H1 (cell line): ENCODE data around the gene PAGE2. TPM values are rescaled to one million over a fixed set of nuclear protein-coding genes. Genes with fewer than 3 reads are reported as not detected.

Experiments
- CTCF ChIA-PET: fragments of 300-600 bp; sonication (Branson Sonifier 250); formaldehyde crosslinking; loops from one replicate; lab custom pipeline; 2021; ENCODE audit not compliant: partially characterized antibody; lab: Charles Lee
- POLR2A ChIA-PET: fragments of 300-600 bp; sonication (Branson Sonifier 250); formaldehyde crosslinking; loops from one replicate; lab custom pipeline; 2021; ENCODE audit warnings: inconsistent platforms; ENCODE audit not compliant: partially characterized antibody; lab: Charles Lee
- DNase-seq, 2 experiments: peaks; one replicate each; pipeline versions ENCODE4 v3.0.0 to v3.0.0-alpha.2; 2010 to 2022; ENCODE audit warnings: low spot score in 2 of 2, low read depth in 1 of 2, mixed read lengths in 1 of 2
- FAIRE-seq: peaks from 2 replicates; lab custom pipeline; 2011; peaks lifted over from hg19 to GRCh38; lab: Jason Lieb, UNC
- H2AFZ ChIP-seq: 2 replicates; pipeline ENCODE4 v1.8.1; 2012; ENCODE audit warnings: low read length, inconsistent platforms
- H2AK5ac ChIP-seq: 2 replicates; pipeline ENCODE4 v1.6.1; 2013; ENCODE audit warnings: low read depth, low read length
- H2BK120ac ChIP-seq: replicated peaks from 2 replicates; pipeline ENCODE3; 2013; ENCODE audit warnings: low read depth, low read length, inconsistent platforms
- H2BK12ac ChIP-seq: 2 replicates; pipeline ENCODE4 v1.6.1; 2013; ENCODE audit warnings: low read depth, low read length
- H2BK15ac ChIP-seq: 2 replicates; pipeline ENCODE4 v1.6.1; 2013; ENCODE audit warnings: low read length
- H2BK20ac ChIP-seq: 2 replicates; pipeline ENCODE4 v1.6.1; 2013; ENCODE audit warnings: low read length
- H2BK5ac ChIP-seq: 2 replicates; pipeline ENCODE4 v1.6.1; 2013; ENCODE audit warnings: low read depth, low read length
- H3K14ac ChIP-seq: 2 replicates; pipeline ENCODE4 v1.6.1; 2013; ENCODE audit warnings: inconsistent platforms; ENCODE audit not compliant: insufficient read length
- H3K18ac ChIP-seq: 2 replicates; pipeline ENCODE4 v1.6.1; 2013; ENCODE audit warnings: low read length; ENCODE audit errors: extremely low read depth
- H3K23ac ChIP-seq: 2 replicates; pipeline ENCODE4 v1.6.1; 2013; ENCODE audit warnings: inconsistent platforms; ENCODE audit not compliant: insufficient read length
- H3K23me2 ChIP-seq: 2 replicates; pipeline ENCODE4 v1.6.1; 2013; ENCODE audit warnings: low read depth, low read length
- H3K27ac ChIP-seq: 2 replicates; pipeline ENCODE4 v1.6.1; 2011; ENCODE audit warnings: low read depth, low read length, inconsistent platforms
- H3K27me3 ChIP-seq, 4 experiments: replicated peaks in 1 of 4; 1 replicate in 1 of 4; 2 replicates in 3 of 4; pipeline versions ENCODE4 v1.6.1 to v1.8.1; 2011 to 2013; ENCODE audit warnings: low read length in 3 of 4, mild to moderate bottlenecking in 3 of 4, inconsistent platforms in 2 of 4, mixed read lengths in 2 of 4, moderate library complexity in 1 of 4; ENCODE audit not compliant: control insufficient read depth in 3 of 4, insufficient read depth in 3 of 4; ENCODE audit errors: extremely low read depth in 1 of 4
- H3K36me3 ChIP-seq, 4 experiments: 2 replicates each; pipeline versions ENCODE4 v1.6.1 to v1.8.1; 2011 to 2013; ENCODE audit warnings: mild to moderate bottlenecking in 4 of 4, low read length in 3 of 4, moderate library complexity in 2 of 4, control low read depth in 1 of 4, inconsistent platforms in 1 of 4; ENCODE audit not compliant: insufficient read depth in 4 of 4, control insufficient read depth in 2 of 4
- H3K4ac ChIP-seq: replicated peaks from 2 replicates; pipeline ENCODE3; 2013; ENCODE audit warnings: low read length, low read depth, mixed read lengths, inconsistent platforms; ENCODE audit not compliant: insufficient read length
- H3K4me1 ChIP-seq, 4 experiments: replicated peaks in 1 of 4; 1 replicate in 1 of 4; 2 replicates in 3 of 4; pipeline versions ENCODE4 v1.6.1 to v1.8.1; 2011 to 2013; ENCODE audit warnings: low read length in 3 of 4, inconsistent platforms in 2 of 4, mixed read lengths in 1 of 4; ENCODE audit not compliant: insufficient read depth in 4 of 4, control insufficient read depth in 3 of 4
- H3K4me2 ChIP-seq, 2 experiments: 2 replicates each; pipeline versions ENCODE4 v1.6.1 to v1.8.1; 2011 to 2013; ENCODE audit warnings: low read depth in 2 of 2, low read length in 2 of 2, control low read depth in 1 of 2, inconsistent platforms in 1 of 2, mild to moderate bottlenecking in 1 of 2; ENCODE audit not compliant: insufficient read depth in 1 of 2
- H3K4me3 ChIP-seq, 4 experiments: fragments of 200-600, 300-600 bp in 1 of 4; sonication (generic), shearing (Covaris generic), sonication (Bioruptor Twin) in 1 of 4; 2 replicates each; pipeline versions ENCODE4 v1.5.1 to v1.8.1; 2011 to 2016; ENCODE audit warnings: low read length in 4 of 4, low read depth in 3 of 4, control low read depth in 2 of 4, inconsistent platforms in 2 of 4, mild to moderate bottlenecking in 2 of 4, mixed read lengths in 1 of 4, moderate library complexity in 1 of 4; ENCODE audit not compliant: insufficient read depth in 2 of 4; ENCODE audit errors: extremely low read depth in 1 of 4
- H3K56ac ChIP-seq: replicated peaks from 2 replicates; pipeline ENCODE3; 2013; ENCODE audit warnings: low read depth, mild to moderate bottlenecking, mixed read lengths, low read length, inconsistent platforms; ENCODE audit not compliant: insufficient read length
- H3K79me1 ChIP-seq: 2 replicates; pipeline ENCODE4 v1.6.1; 2013; ENCODE audit warnings: low read depth, low read length, control low read depth
- H3K79me2 ChIP-seq, 2 experiments: 2 replicates each; pipeline versions ENCODE4 v1.6.1 to v1.8.1; 2012 to 2013; ENCODE audit warnings: low read length in 2 of 2, mild to moderate bottlenecking in 2 of 2, inconsistent platforms in 1 of 2; ENCODE audit not compliant: insufficient read depth in 2 of 2, control insufficient read depth in 1 of 2
- H3K9ac ChIP-seq, 4 experiments: replicated peaks in 1 of 4; 1 replicate in 1 of 4; 2 replicates in 3 of 4; pipeline versions ENCODE4 v1.6.1 to v1.8.1; 2011 to 2013; ENCODE audit warnings: low read depth in 3 of 4, low read length in 3 of 4, control low read depth in 2 of 4, mild to moderate bottlenecking in 2 of 4, moderate library complexity in 2 of 4, inconsistent platforms in 1 of 4; ENCODE audit errors: extremely low read depth in 1 of 4
- H3K9me3 ChIP-seq, 2 experiments: 2 replicates each; pipeline versions ENCODE4 v1.6.1 to v1.8.1; 2012 to 2013; ENCODE audit warnings: mild to moderate bottlenecking in 2 of 2, moderate library complexity in 2 of 2, control low read depth in 1 of 2, inconsistent platforms in 1 of 2, low read depth in 1 of 2, low read length in 1 of 2, mixed read lengths in 1 of 2; ENCODE audit not compliant: insufficient read depth in 2 of 2
- H4K20me1 ChIP-seq, 2 experiments: replicated peaks in 1 of 2; 2 replicates each; pipeline versions ENCODE3 to v1.8.1; 2011 to 2013; ENCODE audit warnings: inconsistent platforms in 2 of 2, low read length in 2 of 2, mild to moderate bottlenecking in 1 of 2; ENCODE audit not compliant: insufficient read depth in 2 of 2, control insufficient read depth in 1 of 2
- H4K5ac ChIP-seq: 2 replicates; pipeline ENCODE4 v1.6.1; 2013; ENCODE audit warnings: low read length, low read depth, mixed read lengths, inconsistent platforms; ENCODE audit not compliant: insufficient read length
- H4K8ac ChIP-seq: 2 replicates; pipeline ENCODE4 v1.8.0; 2013; ENCODE audit warnings: mild to moderate bottlenecking, moderate library complexity, low read length, inconsistent platforms; ENCODE audit not compliant: insufficient read depth; ENCODE audit errors: extremely low read depth
- H4K91ac ChIP-seq: replicated peaks from 2 replicates; pipeline ENCODE3; 2013; ENCODE audit warnings: low read length, mixed read lengths, inconsistent platforms; ENCODE audit not compliant: insufficient read length
- BACH1 ChIP-seq: IDR thresholded peaks from 2 replicates; pipeline ENCODE4 v1.6.1; 2012; ENCODE audit warnings: low read length, improper control_type of control experiment
- BRCA1 ChIP-seq: IDR thresholded peaks from 2 replicates; pipeline ENCODE4 v1.6.1; 2012; ENCODE audit warnings: low read depth, low read length, improper control_type of control experiment
- EGR1 ChIP-seq: IDR thresholded peaks from 2 replicates; pipeline ENCODE4 v1.6.1; 2011; ENCODE audit warnings: low read depth, low read length, borderline replicate concordance
- EP300 ChIP-seq, 2 experiments: IDR thresholded peaks; 1 replicate in 1 of 2; 2 replicates in 1 of 2; pipeline ENCODE4 v1.6.1; 2011 to 2012; ENCODE audit warnings: low read depth in 2 of 2, low read length in 2 of 2, mild to moderate bottlenecking in 2 of 2, borderline replicate concordance in 1 of 2, inconsistent platforms in 1 of 2, moderate library complexity in 1 of 2
- JUN ChIP-seq: IDR thresholded peaks from 2 replicates; pipeline ENCODE4 v1.6.1; 2011; ENCODE audit warnings: low read depth, mild to moderate bottlenecking, improper control_type of control experiment, low read length
- KDM1A ChIP-seq: fragments of 200-600, 300-600 bp; sonication (generic); IDR thresholded peaks from 2 replicates; pipeline ENCODE4 v1.7.1; 2016; ENCODE audit warnings: mild to moderate bottlenecking, low read length, borderline replicate concordance
- POLR2A ChIP-seq, 2 experiments: IDR thresholded peaks; 1 replicate in 1 of 2; 2 replicates in 1 of 2; pipeline ENCODE4 v1.6.1; 2011; ENCODE audit warnings: low read depth in 2 of 2, low read length in 2 of 2, mild to moderate bottlenecking in 2 of 2; ENCODE audit errors: control extremely low read depth in 1 of 2
- RNF2 ChIP-seq: fragments of 200-900, 300-1000 bp; sonication (generic); IDR thresholded peaks from 2 replicates; pipeline ENCODE4 v1.7.1; 2016; ENCODE audit warnings: borderline replicate concordance, low read depth, mild to moderate bottlenecking, antibody characterized with exemption, low read length; ENCODE audit not compliant: poor library complexity, severe bottlenecking; ENCODE audit errors: missing control alignments
- SIN3A ChIP-seq, 2 experiments: IDR thresholded peaks in 1 of 2; conservative IDR thresholded peaks in 1 of 2; 2 replicates each; pipeline ENCODE4 v1.6.1; 2011 to 2012; ENCODE audit warnings: low read length in 2 of 2, improper control_type of control experiment in 1 of 2, low read depth in 1 of 2, mild to moderate bottlenecking in 1 of 2
- SIRT6 ChIP-seq: IDR thresholded peaks from one replicate; pipeline ENCODE4 v1.7.1; 2012; ENCODE audit warnings: low read length, inconsistent platforms
- SP2 ChIP-seq: IDR thresholded peaks from 2 replicates; pipeline ENCODE4 v1.6.1; 2012; ENCODE audit warnings: mild to moderate bottlenecking, low read length, inconsistent platforms
- TEAD4 ChIP-seq: IDR thresholded peaks from 2 replicates; pipeline ENCODE4 v1.6.1; 2012; ENCODE audit warnings: low read depth, low read length, inconsistent platforms, mixed read lengths
- WGBS, 2 experiments: shearing (Covaris generic) in 1 of 2; methylation state at CpG; one replicate each; pipeline versions ENCODE4 v1.1.6 to v1.1.7; 2013 to 2015; ENCODE audit warnings: low lambda C conversion rate in 2 of 2, mixed read lengths in 2 of 2, inconsistent platforms in 1 of 2, low coverage in 1 of 2, missing lambda C conversion rate in 1 of 2; ENCODE audit not compliant: insufficient replicate concordance in 2 of 2, insufficient coverage in 1 of 2, insufficient read length in 1 of 2; ENCODE audit errors: extremely low coverage in 1 of 2, missing lambda C conversion rate in 1 of 2; 5-methylcytosine and 5-hydroxymethylcytosine counted together
- polyA plus RNA-seq, 7 experiments: library from polyadenylated mRNA; depleted of rRNA in 3 of 7; stranded (reverse) in 5 of 7; unstranded in 2 of 7; fragments of >200 nt in 5 of 7; fragments of 200-250 nt in 2 of 7; gene quantifications; 1 replicate in 5 of 7; 2 replicates in 1 of 7; 4 replicates in 1 of 7; pipeline versions ENCODE4 v1.2.1 to v1.2.3, GENCODE V29; 2011 to 2013; ENCODE audit warnings: missing spikeins in 2 of 7, mixed read lengths in 2 of 7
- total RNA-seq: library from RNA; stranded (reverse); fragmentation: NEBNext Ultra II Directional; extraction: Animal tissue kit (Norgen Biotek cat#: 25700); gene quantifications from 2 replicates; pipeline ENCODE4 v1.2.1, GENCODE V29; 2021
- TF ChIP-seq, protein P1 (sequence below): IDR thresholded peaks from 2 replicates; pipeline ENCODE4 v1.6.1; 2012; ENCODE audit warnings: low read length, inconsistent platforms

The PAGE2 gene
- total and polyA plus RNA-seq, 2 of the 8 experiments (the other 6 are each of a cell fraction or from before 2014, with no cell fraction given), result not detected

DNA sequence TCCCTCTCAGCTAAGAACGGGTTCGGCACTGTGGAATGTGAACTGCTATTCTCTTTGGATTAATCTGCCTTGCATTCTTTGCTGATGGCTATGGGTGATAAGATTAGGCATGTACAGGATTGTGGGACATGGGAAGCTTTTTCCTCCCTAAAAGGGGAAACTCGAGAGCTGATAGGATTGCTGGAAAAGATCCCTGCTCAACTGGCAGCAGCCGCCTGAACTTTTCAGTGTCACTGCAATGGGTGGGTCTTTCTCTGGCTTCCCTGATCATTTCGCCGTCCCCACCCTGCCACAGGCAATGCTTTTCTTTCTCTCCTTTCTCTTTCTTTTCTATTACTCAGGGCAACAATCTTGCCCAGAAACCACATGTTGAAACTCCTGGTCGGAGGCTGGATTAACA lies 20.5 kb downstream of the PAGE2 start:
- Histone ChIP-seq H3K56ac (no peak overlapping the region), H3K4ac (no peak overlapping the region), H2BK5ac (no peak overlapping the region), H2BK12ac (no peak overlapping the region), H4K20me1 (no peaks in the 10 kb centered on the region), H3K4me1 (no peaks in the 10 kb centered on the region), H4K91ac (no peak overlapping the region), H3K9me3 (peaks cover 0 to 2% of the 10 kb centered on the region in 2 experiments; a peak in 1 of 4 replicates), H2AFZ (no peak overlapping the region), H2BK15ac (no peak overlapping the region), H3K27me3 (no peaks in the 10 kb centered on the region), H4K8ac (no peak overlapping the region), H3K14ac (no peak overlapping the region), H3K4me2 (no peak overlapping the region), H4K5ac (no peak overlapping the region), H3K79me1 (no peaks in the 10 kb centered on the region), H3K27ac (no peak overlapping the region), H3K79me2 (no peaks in the 10 kb centered on the region), H3K23ac (no peak overlapping the region), H3K4me3 (no peak overlapping the region), H3K23me2 (no peaks in the 10 kb centered on the region), H3K9ac (no peak overlapping the region), H3K36me3 (no peaks in the 10 kb centered on the region), H2AK5ac (no peak overlapping the region), H3K18ac (no peak overlapping the region), H2BK120ac (no peak overlapping the region), H2BK20ac (no peak overlapping the region)
- 97% methylated on average over 6 of the region's 7 CpGs; no CpG with 5 or more reads in 1 of the 2 experiments for WGBS, 2 experiments
- FAIRE-seq, result no peak
- no peak for DNase-seq
- ChIA-PET CTCF (no interaction called here), POLR2A (no interaction called here)
- no peak for TF ChIP-seq RNF2
- no peak for TF ChIP-seq BACH1
- TF ChIP-seq POLR2A (IDR thresholded peaks at IDR 0.05; ENCODE audit: control extremely low read depth in 1 of 2, low read depth in 2 of 2, low read length in 2 of 2), result no peak
- TF ChIP-seq, protein P1, sequence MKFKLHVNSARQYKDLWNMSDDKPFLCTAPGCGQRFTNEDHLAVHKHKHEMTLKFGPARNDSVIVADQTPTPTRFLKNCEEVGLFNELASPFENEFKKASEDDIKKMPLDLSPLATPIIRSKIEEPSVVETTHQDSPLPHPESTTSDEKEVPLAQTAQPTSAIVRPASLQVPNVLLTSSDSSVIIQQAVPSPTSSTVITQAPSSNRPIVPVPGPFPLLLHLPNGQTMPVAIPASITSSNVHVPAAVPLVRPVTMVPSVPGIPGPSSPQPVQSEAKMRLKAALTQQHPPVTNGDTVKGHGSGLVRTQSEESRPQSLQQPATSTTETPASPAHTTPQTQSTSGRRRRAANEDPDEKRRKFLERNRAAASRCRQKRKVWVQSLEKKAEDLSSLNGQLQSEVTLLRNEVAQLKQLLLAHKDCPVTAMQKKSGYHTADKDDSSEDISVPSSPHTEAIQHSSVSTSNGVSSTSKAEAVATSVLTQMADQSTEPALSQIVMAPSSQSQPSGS, result no peak
- TF ChIP-seq SIN3A (conservative IDR thresholded peaks at IDR 0.05 in 1 of 2, IDR thresholded peaks at IDR 0.05 in 1 of 2; ENCODE audit: low read depth in 1 of 2, low read length in 2 of 2), result no peak
- no peak for TF ChIP-seq EGR1
- TF ChIP-seq KDM1A, result no peak
- no peak for TF ChIP-seq EP300 (IDR thresholded peaks at IDR 0.05; ENCODE audit: borderline replicate concordance in 1 of 2, low read depth in 2 of 2, low read length in 2 of 2)
- TF ChIP-seq TEAD4, result no peak
- TF ChIP-seq BRCA1, result no peak
- no peak for TF ChIP-seq SIRT6
- TF ChIP-seq JUN, result no peak
- no peak for TF ChIP-seq SP2
